DMS153 treated with DMSO at 0.1 percent for 48 hours (cell line): ENCODE measurements around the gene DAPK1.

ENCODE experiments used
- DNase-seq: peaks from one replicate; lab custom pipeline; 2025; ENCODE audit not compliant: unreplicated experiment; lab: John Stamatoyannopoulos, UW

The DAPK1 gene

DNA sequence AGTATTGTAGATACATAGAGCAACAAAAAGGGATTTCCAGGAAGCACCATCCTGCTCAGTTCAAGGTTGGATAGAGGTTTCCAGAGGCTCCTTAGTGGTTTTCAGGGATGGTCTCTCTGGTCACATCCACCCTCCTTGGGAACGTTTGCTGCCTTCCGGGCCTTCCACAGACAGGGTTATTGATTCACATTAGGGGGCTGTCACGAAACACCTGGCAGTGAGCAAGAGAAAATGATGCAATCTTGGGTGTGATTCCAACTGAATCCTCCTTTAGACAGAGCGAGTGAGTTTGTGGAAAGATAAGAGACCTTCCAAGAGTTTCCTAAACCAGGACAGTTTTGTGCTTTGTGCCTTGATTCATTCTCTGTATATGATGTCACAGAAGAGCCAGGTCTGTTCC, 184.4 kb downstream of the DAPK1 start:
- DNase-seq = no peak

DNA sequence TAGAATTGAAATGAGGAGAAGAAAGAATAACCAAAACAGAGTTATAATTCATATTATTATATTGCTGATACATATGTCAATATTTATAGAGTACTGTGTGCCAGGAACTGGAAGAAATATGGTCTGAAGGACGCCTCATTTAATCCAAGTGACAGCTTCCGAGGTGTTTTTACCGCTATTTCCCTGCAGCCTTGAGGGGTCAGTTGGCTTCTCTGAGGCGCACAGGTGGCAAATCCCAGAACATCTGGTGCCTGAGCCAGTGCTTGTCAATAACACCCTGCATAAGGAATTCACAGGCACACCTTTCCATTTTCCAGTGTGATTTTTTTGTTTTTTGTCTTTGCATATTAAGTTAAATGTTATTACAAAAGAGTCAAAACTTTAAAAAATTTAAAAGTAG, 185.0 kb downstream of the DAPK1 start:
- no peak for DNase-seq

DNA sequence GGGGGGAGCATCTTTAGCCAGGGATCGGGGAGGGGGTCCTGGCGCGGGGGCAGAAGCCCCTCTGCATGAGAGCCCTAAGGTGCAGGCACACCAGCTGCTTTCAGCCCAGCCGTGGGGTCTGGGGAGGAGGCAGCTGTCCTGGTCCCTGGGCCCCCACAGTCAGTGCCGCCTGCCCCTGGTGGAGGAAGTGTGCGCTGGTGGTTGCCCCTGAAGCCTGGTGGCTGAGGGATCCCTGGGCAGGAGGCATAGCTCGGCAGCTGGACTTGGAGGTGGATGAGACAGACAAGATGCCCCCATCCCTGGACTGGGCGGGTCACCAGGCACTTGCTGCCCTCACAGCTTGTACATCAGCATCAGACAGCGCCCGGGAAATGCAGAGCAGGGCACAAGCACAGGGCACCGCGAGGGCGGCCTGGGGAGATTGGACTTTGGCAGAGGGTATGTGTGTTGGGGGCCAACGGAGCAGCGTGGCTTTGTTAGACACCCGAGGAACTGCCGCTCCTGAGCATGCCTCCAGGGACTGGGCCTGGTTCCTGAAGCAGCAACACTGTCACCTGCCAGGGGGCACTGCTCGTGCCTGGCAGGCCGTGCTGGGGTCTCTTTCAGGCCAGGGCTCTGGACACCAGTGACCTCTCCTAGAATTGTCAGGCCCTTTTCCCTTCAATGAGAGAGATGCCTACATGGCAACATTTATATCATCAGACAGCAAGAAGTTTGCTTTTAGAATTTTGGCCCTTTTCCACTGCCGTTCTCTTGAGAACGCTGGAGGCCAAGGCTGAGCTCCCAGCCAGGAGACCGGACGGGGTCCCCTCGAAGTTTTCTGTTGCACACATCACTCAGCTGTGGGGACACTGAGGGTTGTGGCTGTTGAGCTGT, 186.3 kb downstream of the DAPK1 start:
- DNase-seq = no peak

DNA sequence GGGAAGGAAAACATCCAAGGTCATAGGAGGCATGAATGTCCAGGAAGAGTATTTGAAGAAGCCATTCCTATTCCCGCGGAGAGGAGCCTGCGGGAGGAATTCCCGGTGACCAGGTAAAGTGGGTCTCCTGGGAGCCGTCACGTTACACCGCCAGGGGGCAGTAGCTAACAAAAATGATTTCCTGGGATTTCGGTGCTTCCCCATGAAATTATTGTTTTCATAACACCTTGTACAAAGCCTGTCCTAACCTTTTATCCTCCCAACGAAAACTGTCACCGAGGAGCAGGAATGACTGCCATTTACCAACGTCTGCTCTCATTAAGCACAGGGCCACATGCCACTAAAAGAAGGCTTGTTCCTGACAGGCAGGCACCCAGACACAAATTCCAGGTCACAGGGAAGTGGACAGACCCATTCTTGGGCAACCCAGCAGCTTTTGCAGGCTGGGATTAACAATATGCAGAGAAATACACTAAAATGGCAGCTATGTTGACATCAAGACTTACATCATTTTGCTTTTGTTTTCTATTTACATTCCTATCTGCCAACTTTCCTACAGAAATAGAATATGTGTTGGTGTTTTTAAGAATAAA, 187.1 kb downstream of the DAPK1 start:
- peak; percentile 15 for DNase-seq

DNA sequence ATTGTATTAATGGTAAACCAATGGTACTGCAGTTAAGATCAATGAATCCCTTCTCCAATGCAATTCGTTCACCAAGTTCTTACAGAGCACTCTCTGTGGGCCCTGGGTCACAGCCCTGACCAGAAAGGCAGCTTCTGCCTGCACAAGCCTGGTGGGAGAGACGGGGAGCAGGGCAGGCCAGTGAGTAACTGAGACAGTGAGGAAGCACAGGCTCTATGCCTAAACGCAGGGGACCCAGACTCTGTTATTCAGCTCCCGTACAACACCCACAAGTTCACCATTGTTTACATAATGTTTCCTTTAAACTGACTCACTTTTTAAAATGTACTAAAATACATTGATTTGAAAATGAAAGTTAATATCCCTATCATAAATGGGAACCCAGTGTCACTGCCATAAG, 187.8 kb downstream of the DAPK1 start:
- DNase-seq = no peak

DNA sequence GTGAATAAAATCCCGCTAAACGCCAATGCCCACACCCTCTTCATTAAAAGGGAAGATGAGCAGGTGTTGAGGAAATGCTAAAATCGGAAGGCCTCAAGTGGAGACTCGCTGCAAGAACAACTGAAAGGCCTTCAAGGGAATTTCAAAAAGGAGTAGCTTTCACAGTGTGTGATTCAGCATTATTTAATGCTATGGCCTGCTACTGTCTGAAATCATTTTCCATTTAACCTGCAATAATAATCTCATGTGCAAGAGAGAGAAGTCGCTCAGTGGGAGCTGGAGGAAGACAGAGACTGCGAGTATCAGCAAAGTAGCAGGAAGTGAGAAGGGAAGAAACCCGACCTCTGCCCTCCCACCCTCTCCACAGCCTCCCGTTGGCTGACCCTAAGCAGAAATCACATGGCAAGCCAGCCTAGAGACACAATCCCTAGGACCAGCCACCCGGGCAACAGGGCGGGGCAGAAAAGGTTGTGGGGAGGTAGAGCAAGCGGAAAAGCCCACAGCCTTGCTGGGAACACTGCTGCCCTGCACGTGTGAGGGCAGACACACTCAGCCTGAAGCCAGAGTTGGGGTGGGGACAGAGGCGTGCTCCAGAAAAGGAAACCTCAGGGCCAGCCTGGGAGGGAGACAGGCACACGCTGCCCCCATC, 188.3 kb downstream of the DAPK1 start:
- DNase-seq = no peak

DNA sequence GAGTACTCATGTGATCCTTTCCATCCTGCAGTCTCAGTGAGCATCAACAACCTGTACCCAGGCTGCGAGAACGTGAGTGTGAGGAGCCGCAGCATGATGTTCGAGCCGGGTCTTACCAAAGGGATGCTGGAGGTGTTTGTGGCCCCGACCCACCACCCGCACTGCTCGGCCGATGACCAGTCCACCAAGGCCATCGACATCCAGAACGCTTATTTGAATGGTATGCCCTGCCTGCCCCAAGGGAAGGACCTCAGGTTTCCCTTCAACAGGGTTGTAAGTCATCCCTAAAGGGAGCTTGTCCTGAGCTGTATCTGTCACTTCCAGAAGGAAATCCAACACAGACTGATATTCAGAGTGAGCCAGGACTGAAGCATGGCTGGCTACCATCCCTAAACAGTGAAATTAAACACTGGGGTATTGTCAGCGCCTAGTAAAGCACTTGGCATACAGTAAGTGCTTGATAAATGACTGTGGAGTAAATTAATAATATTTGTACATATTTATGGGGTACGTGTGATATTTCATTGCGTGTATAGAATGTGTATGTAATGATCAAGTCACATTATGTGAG, 188.9 kb downstream of the DAPK1 start:
- no peak for DNase-seq

DNA sequence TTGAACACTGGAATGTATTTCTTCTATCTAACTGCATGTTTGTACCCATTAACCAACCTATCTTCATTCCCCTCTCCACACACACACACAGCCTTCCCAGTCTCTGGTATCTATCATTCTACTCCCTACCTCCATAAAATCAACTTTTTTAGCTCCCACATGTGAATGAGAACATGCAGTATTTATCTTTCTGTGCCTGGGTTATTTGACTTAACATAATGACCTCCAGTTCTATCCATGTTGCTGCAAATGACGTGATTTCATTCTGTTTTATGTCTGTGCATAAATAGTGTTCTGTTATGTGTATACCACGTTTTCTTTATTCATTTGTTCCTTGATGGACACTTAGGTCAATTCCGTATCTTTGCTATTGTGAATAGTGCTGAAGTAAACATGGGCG, 189.5 kb downstream of the DAPK1 start:
- no peak for DNase-seq

DNA sequence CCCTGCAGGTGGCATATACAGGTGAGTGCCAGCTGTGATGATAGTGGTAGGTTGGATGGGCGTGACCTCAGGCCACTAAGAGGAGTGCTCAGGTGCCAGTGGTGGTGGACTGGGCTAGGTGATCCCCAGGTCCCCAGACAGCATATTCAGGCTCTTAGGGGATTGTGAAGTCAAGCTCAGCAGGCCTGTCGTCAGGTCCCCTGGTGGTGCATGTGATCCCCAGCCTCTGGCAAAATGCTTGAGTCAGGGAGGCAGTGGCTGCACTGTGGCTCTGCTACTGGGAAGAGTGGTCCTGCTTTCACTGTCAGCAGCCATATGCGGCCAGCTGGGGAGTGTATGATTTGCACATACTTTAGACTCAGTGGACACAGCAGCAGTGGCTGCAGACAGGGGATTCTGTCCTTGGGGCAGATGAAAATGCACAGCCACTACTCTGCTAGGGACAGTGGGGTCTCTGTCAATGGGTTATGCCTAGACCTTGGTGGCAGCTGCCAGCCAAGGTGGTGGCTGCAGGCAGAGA, 196.6 kb downstream of the DAPK1 start:
- no peak for DNase-seq

DNA sequence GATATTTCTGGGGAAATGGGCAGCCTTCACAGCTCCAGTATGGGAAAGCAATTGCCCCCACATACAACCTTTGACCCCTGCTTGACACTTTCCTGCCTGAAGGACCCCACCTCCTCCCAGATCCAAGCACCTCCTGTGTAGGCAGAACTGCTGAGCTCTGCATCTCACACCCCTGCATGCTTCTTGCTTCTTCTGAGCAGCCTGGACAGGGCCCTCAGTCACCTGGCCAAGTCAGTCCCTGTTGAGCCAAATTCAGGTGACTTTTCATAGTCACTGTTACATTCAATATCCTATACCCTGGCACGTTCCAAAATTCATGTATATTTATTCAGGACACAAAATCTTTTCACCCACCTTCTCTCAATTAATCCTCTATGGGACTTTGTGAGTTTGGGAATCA, 197.9 kb downstream of the DAPK1 start:
- DNase-seq = no peak

DNA sequence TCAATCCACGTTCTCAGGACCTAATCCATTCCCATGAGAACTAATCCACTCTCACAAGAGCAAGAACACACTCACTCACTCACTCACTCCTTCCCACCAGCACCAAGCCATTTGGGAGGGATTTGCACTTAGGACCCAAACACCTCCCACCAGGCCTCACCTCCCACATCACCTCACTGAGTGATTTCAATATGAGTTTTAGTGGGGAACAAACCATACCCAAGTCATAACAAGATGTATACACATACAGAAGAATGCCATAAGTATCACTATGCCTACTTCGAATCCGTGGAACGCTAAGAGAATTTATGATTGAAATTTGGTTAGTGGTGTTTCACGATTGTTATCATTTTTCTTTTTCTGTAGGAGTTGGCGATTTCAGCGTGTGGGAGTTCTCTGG, 199.0 kb downstream of the DAPK1 start:
- no peak for DNase-seq

DNA sequence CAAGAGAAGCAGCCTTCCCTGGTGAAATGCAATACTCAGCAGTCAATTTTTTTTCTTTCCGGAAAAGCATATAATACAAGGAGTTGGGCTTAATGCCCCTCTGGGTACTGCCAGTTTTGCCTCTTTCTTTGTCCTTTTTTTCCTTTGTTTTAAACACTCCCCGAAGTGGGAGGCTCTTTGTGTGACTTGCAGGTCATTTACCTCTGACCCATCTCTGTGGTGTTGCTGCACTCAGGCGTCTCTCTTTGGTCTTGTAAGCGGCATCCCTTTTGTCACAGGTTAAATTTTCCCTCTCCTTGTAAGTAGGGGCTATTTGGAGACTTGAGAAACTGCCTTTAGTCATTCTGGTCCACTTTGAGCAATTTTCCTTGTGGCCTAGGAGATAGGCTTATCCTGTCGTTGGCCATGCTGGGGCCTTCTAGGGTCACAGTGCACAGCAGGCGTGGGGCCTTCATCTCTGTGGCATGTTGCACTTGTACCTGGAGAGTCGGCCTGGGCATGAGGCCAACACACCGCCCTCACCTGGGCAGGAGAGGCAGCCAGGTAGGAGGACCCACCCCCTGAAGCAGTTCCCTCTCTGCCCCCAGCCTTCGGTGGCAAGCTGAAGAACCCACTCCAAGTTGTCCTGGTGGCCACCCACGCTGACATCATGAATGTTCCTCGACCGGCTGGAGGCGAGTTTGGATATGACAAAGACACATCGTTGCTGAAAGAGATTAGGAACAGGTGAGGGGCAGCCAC, 200.6 kb downstream of the DAPK1 start:
- no peak for DNase-seq

DNA sequence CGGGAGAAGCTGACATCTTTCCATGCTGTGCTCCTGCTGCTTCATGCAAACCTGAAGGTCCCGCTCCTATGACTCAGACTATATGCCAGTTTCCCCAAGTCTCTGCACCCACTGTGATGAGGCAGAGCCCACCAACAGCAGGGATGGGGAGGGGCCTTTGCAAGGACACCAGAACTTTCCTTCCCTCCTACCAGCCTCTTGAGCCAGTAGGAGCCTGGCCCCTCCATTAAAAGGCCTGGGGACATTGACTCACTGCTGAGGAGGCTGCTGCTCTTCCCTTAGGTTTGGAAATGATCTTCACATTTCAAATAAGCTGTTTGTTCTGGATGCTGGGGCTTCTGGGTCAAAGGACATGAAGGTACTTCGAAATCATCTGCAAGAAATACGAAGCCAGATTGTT, 202.2 kb downstream of the DAPK1 start:
- DNase-seq = no peak

DNA sequence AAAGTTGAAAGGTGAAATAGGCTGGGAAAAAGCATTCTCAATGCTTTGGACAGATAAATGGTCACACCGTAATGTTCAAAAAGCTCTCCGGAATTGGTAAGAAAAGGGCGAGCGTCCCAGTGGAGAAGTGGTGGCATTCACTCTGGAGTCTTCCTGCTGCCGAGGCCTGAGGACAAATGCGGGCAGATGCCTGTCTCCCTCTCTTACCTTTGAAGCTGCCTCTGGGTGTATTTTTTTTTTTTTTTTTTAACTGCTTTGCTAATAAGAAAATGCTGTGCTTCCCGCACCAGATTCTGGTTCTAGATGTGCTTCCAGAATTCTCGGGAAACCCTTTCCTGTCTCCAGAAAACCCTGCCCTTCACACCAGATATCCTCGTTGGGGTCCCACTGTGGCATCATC, 203.8 kb downstream of the DAPK1 start:
- DNase-seq = no peak

DNA sequence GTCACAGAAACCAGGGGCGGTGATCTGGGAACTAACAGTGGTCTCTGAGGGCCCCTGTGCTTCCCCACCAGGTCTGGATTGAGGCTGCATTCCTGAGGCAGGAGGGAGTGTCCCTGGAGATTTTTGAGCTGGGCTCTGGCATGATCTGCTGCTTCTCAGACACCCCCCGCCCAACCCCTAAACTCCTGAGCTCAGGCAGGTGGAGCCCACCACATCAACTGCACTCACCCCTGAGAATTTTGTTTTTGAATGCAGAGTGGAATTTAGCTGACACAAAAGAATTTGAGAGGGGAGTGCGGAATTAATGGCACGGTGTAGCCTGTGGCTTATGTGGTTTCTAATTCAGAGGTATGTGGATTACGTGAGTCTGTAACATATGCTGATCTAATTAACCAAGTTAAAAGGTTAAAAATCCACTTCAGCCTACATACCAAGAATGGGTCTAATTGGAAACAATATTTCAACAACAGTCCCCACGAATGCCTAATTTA, 204.3 kb downstream of the DAPK1 start:
- DNase-seq = no peak

DNA sequence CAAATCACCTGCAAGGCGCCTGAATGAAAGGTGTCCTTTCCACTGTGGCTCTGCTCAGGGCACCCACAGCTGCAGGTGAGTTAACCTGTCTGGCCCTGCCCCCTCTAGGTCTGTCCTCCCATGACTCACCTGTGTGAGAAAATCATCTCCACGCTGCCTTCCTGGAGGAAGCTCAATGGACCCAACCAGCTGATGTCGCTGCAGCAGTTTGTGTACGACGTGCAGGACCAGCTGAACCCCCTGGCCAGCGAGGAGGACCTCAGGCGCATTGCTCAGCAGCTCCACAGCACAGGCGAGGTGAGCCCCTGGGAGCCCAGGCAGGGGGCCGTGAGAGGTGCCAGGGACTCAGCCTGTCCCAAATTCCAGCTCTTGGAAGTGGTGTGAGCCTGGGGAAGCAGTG, 205.3 kb downstream of the DAPK1 start:
- DNase-seq = no peak

DNA sequence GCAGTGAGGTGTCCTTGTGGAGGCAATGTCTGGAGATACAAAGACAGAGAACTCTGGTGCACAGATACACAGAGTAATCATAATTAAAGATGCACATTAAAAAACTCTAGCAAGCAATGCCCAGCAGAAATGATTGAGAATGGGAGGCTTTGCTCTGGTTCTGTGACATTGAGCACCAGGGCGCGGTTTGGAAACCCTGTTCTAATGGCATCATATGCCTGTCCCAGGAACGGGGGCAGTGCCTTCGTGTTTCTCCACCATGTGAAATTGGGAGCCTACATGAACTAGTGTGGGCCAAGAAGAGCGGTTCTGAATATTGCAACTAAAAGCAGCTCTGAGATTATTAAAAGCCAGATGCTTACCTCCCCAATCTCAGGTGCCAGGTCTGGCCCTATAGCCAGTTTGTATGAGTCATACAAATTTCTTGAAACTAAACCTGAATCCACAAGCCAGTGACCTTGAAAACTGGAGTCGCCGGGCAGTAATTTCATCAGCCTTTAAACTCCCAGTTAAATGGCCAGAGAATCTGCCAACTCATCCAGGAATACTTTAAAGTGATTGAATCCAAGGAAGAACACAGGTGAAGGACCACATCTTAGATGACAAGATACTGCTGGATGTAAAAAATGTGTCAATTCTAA, 206.1 kb downstream of the DAPK1 start:
- DNase-seq = no peak

DNA sequence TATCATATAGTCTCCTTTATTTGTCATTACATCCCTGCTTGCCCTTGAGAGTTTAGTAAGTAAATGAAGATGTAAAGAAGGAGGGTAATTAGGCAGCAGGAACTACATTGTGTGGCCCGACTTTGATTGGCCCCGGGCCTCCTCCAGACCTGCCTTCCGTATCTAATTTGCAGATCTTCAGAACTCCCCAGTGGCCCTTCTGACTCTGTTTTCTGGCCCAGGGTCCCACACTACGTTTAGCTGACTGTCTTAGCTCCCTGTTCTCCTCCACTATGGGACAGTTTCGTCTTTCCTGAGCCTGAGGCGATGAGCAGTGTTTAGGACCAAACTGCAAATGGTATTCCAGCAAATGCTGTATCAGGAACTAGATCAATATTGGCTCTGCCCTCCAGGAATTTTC, 206.7 kb downstream of the DAPK1 start:
- DNase-seq = no peak

DNA sequence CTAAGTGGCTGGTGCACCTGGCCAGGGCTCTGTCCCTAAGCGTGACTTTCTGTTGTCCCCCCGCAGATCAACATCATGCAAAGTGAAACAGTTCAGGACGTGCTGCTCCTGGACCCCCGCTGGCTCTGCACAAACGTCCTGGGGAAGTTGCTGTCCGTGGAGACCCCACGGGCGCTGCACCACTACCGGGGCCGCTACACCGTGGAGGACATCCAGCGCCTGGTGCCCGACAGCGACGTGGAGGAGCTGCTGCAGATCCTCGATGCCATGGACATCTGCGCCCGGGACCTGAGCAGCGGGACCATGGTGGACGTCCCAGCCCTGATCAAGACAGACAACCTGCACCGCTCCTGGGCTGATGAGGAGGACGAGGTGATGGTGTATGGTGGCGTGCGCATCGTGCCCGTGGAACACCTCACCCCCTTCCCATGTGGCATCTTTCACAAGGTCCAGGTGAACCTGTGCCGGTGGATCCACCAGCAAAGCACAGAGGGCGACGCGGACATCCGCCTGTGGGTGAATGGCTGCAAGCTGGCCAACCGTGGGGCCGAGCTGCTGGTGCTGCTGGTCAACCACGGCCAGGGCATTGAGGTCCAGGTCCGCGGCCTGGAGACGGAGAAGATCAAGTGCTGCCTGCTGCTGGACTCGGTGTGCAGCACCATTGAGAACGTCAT, 208.5 kb downstream of the DAPK1 start:
- DNase-seq = no peak
